ENCODE data around the gene SLC5A10.
"Not testable (repeated sequence)": the region's sequence is repeated elsewhere in the genome, so short reads cannot be mapped to it uniquely, and the experiment has no call there.

SLC5A10 gene

DNA sequence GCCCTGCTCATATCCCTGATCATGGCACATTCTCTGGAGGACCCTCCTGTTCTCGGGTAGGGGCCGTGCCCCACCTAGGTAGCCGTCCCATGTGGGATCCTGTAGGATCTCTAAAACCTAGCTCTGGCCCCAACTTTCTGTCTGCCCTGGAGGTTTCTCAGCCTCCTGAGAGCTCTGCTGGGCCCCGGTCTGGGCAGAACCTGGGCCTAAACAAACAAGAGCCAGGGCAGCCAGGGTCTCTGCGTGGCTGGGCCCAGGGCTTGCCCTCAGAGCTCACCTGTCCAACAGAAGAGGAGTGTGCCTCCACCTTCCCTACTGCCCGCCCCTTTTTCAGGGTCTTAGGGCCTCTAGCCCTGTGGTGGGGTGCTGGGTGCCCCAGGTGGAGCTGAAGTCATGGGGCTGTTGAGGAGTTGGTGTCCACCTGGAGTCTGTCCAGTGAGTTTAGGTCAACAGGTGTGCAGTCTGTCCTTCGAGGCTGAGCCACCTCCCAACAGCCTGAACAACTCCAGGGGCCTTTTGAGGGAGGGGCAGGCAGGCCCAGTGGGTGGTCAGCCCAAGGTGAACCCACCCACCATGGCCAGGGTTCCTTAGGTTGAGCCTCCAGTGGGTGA lies 69.2 kb downstream of the SLC5A10 start:
- not testable (repeated sequence) for DNase-seq

DNA sequence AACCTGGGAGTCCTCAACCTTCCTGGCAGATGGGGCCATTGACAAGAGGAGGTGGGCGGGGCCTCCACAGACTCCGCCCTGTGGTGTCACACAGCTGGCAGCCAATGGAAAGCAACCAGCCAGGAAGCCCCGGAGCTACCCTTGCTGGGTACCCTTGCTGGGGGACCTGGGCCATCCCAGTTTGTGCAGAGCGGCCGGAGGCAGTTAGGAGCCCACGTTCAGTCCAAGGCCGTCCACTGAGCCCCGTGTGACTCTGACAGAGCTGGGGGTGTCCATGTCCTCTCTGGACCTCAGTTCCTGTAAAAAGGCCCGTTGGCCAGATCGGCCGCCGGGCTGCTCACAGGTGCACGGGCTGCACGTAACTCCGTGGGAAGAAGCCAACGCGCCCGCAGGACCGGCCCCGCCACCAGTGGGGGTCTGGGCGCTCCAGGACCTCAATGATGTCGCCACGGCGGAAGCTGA lies 69.7 kb downstream of the SLC5A10 start:
- DNase-seq = peak; percentile 59

DNA sequence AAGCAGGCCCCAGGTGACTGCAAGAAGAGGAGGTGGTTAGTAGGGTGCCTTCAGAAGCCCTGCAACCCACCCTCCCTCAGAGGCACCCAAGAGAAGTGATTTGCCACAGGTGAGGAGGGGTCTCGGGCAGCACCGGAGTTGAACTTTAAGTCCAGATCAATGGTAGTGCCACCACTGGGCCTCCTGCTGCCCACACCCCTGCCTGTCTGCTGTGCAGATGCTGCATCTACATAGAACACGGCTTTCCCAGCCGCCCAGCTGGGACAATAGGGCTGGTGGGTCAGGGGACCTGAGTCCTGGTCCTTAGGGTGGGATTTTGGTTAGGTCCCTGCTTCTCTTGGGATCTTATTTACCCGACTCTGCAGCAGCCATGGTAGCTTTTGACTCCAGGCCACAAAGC lies 70.2 kb downstream of the SLC5A10 start:
- DNase-seq = no peak

DNA sequence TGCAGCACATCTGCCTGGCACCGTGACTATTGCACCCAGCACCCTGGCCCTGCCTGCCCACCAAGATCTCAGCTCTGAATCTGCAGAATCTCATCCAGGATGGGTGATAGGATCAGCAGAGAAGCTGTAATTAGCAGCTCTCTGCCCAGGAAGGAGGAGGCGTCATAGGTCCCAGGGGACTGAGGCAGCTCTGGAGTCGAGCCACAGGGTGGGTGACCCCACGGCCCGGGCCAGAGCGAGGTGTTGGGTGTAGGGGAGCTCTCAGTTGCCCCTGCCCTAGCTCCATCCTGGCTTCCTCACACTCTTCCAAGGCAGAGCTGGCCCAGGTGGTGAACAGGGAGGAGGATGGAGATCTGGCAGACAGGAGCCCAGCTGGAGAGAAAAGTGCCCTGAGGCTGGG lies 70.8 kb downstream of the SLC5A10 start:
- peak; percentile 42 for DNase-seq

DNA sequence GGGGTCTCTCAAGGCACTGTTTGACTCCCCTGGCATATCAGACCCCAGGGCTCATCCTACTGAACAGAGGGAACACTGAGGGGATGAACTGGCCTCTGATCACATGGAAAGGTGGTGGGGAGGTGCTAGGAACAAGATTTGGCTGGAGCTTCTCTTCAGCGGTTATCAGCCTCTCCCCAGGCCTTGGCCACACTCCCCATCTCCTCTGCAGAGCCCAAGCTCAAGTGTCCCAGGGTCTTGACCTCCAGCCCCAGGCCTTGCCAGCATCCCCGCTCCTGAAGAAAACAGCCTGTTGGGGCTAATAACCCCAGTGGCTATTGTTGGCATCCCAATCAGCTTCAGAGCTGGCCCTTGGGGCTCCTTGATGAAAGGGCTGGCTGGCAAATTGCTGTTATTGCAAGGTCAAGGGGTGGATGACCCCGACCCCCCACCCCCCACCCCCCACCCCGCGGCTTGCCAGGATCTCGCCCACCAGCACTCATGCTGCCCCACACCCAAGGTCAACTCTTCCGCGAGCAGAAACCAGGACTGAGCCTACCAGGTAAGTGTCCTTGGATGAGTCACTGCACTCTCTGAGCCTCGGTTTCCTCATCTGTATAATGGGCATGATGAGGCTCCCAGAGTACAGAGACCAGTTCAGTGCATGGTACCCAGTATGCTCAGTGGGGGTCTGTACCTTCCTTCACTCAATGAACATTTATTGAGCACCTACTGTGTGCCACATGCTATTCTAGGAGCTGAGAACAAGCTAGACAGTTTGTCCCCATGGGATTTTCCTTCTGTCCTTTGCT lies 71.4 kb downstream of the SLC5A10 start:
- DNase-seq = no peak

DNA sequence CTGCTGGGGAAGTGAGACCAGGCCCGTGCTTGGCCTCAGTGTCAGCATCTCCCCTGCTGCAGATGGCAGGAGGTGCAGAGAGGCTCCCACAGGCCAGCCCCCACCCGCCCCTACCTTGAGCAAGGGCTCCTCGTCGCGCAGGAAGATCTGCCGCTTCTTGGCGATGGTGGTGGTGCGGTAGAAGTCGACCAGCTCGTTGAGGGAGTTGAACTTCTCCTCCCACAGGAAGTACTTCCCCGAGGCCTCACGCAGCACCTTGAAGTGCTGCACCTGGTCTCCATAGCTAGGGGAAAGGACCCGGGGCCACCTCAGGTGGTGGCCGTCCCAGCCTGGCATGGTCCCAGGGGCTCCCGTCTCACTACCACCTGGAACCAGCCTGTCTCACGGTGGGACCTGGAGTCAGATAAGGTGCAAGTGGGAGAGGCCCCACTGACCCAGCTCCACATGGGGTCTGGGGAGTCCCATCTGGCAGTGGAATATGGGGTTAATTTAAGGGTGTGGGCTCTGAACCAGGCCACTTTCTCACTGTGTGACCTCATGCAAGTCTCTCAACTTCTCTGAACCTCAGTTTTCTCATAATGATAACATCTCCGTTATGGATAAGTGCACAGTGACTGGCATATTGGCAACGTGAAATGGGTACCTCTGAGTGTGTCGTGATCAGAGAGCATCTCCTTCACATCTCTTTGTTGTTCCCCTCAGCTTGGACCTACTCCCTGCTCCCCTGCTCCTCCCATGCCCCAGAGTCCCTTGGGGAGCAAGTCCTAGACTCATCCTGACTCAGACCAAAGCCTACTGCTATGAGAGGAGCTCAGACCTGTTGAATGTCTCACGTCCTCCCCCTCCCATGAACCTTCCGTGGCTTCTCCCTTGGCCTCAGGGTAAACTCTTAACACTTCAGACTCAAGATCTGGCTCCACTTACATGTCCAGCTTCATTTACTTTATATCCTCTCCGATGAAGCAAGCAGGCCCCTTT lies 72.4 kb downstream of the SLC5A10 start:
- DNase-seq = no peak

DNA sequence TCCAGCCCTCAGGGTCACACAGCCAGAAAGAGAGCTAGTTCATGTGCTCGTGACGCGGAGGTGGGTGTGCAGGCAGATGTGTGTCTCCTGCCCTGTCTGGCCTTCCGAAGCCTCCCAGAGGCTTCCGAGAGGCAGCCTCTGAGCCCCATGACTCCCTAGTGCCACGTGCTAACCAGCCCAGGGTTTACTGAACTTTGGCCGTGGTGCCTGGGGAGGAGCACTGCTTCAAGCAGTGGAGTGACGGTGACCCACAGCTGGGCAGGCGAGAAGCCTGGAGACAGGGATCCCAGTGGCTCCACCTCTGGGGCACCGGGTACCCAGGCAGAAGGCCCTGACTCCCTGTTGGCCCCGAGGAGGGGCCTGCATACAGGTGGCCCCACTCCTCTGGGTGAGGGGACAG lies 76.7 kb downstream of the SLC5A10 start:
- DNase-seq = not testable (repeated sequence)

DNA sequence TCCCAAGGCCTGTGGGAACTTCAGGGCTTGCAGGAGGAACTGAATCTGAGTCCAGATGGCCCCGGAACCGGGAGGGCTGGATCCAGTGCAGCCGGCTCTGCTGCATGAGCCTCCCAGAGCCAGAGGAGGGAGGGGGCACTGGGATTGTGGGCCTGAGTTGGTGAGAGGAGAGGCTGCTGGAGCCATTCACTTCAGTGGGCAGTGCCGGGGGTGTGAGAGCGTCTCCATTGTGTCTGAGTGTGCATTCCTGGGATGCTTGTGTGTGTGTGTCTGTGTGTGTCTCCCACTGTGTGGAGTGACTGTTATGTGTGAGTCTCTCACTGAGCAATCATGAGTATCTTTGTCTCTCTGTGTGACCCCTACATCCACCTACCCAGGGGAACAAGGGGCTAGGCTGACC lies 77.8 kb downstream of the SLC5A10 start:
- not testable (repeated sequence) for DNase-seq

DNA sequence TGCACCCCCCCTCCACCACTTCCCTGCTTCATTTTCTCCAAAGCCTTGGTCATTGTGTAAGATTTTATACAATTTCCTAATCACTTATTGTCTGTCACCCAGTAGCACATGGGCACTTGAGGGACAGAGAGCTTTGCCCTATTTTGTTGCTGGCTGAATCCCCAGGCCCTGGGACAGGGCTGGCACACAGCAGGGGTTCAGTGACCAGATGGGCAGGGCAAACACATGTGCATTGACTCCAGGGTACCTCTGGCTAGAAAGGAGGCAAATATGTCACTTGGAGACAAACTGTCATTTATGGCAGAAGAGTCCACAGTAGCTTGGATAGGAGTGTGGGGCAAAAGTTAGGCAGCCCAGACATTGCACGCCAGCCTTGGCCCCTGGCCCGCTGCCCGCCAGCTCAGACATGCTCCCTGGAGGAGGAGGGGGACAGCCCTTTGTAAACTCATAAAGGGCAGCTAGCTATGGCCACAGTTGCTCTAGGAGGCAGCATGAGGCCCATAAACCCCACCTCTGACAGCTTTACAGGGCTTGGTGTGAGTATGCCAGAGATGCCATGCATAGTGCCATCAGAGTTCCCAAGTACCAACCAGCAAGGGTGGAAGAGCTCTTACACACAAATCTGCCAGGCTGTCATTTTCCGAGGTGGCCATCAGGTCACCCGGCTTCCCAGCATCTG lies 78.9 kb downstream of the SLC5A10 start:
- DNase-seq = not testable (repeated sequence)

DNA sequence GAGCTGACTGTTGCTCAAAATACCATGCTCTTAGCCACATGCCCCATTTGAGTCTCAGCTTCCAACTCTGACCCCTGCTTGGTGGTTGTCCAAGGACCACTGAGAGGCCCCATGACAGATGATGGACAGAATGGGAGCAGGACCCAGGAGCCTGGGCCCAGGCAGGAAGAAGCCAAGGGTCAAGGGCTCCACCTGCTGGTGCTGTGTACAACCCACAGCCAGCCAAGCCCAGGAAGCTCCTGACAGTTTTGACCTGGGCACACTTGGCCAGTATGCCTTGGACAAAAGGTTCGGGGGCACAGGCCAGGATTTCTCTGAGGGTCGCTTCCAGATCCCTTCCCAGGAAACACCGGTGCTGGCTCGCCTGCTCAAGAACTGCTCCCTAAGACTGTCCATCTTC lies 79.8 kb downstream of the SLC5A10 start:
- not testable (repeated sequence) for DNase-seq

DNA sequence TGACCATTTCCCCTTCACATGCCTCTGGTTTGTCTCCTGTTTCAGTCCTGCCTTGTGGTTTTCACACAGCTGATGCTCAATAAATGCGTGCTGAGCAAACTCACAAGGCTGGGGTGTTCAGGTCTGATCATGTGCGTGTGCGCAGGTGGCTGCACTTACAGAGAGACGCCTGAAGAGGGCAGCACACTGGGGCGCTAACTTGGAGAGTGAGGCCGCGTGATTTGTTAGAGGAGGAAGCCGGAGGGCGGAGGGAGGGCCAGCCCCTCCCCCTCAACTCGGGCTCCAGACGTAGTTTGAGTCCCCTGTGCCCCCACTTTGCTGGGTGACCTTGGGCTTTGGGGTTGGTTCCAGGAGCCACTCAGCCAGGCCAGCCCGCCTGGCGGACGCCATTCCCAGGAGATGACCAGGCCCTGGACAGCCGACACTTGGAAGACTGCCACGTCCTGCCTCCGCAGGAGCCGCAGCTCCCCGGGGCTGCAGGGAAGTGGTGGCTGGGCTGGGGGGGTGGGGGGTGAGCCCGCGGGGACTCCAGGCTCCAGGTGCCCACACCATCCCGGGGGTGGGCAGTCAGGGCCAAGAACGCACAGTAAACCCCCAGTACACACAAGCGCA lies 80.5 kb downstream of the SLC5A10 start:
- not testable (repeated sequence) for DNase-seq

DNA sequence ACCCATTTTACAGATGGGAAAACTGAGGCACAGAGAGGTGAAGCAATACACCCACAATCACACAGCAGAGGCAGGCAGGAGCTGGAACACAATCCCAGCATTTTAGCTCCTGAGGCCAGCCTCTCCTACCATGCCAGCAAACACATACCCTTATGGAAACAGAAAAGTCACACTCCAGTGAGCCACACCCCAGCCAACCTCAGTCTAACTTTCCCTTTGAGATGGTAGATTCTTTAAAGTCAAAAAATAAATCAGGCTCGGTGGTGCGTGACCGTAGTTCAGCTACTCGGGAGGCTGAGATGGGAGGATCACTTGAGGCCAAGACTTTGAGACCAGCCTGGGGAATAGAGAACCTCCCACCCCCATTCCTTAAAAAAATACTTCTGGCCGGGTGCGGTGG lies 84.2 kb downstream of the SLC5A10 start:
- DNase-seq = not testable (repeated sequence)

DNA sequence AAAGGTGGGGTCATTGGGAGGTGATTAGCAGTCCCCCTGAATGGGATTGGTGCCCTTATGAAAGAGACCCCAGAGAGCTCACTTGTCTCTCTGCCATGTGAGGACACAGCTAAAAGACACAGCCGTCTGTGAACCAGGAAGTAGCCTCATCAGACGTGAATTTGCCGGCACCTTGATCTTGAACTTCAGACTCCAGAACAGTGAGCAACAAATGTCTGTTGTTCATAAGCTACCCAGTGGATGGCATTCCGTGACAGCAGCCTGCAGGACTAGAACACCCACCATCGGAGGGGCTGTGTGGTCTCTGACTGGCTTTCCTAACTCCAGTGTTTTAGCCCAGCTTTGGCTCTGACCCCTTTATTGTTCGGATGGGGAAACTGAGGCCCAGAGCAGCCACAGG lies 85.6 kb downstream of the SLC5A10 start:
- DNase-seq = not testable (repeated sequence)

DNA sequence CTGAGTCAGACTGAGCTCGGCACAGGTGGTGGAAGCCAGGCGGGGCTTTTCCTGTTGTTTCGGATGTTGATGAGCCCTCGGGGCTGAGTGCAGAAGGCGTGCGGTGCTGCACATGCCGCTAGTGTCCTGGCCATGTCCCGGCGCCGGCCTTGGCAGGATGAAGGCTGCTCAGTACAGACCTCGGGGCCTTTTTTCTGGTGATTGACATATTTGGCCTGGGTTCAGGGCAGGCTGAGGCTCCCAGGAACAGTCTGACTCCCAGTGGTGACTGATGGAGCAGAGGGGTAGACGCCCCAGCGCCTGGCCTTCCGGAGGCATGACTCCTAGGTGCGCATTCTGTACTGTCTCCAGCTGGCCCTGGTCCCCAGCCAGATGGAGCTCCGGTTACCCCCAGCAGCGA lies 86.0 kb downstream of the SLC5A10 start:
- DNase-seq = not testable (repeated sequence)

DNA sequence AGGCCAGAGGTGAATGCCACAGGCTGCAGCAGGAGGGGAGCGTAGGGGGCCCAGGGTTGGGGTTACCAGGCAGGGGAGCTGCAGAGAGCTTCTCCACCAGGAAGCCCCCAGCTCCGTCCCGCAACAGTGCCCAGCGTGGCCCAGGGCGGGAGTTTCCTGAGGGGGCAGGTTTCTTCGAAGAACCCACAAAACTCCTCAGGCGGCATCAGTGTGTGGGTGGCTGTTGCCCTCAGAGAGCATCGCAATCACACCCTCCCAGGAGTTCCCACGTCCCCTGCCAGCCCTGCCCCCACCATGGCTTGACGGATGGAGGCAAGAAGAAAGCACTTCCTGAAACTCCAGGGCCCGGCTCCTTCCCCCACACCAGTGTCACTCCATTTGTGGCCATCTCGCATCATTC lies 86.8 kb downstream of the SLC5A10 start:
- DNase-seq = not testable (repeated sequence)

DNA sequence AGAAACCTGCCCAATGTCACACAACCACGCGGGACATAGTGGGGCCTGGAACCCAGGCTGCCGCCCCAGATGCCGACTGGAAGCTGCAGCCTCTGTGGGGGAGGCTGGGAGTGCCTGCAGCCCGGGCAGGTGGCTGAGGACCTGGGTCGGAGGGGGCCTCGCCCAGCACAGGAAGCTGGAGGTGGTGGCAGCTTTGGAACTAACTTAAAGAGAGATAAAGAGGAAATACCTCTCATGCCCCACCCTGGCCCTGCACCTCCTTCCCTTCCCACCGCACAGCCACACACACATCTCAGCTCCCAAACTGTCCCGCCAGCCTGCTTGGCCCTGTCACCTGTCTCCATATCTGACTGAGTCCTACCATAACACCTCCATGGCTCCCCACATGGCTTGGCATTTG lies 88.4 kb downstream of the SLC5A10 start:
- not testable (repeated sequence) for DNase-seq

DNA sequence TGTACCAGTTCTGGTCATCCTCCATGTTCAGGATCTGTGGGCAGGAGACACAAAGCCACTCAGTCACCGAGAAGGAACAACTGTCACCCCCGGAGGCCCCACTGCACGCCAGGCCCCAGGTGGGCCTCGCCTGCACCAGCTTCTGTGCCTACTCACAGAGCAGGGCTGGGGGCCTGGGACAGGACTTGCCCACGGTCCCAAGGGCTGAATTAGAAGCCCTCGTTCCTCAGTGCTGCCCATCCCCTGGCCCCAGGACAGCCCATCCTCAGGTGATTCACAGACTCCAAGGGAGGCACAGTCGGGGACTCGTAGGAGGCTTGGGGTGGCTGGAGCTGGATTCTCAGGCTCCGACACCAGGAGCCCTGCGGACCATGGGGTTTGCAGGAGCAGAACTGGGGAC lies 89.9 kb downstream of the SLC5A10 start:
- DNase-seq = not testable (repeated sequence)

DNA sequence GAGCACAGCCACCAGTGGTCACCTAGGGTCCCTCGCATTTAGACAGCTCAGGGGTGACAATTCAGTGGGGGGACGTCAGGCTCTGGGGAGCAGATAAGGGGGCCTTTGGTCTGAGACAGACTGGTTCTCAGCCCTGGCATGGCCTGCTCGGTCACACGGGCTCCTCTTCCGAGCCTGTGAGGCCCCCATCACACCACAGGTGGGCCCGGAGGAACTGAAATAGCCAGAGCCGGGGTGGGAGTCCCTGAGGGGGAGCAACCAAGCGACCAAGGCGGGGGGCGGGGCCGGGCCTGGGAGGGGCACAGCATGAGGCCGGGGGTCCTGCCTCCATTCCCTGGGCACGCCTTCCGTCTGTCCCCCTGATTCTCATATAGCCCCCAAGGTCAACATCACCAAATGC lies 90.4 kb downstream of the SLC5A10 start:
- DNase-seq = not testable (repeated sequence)

DNA sequence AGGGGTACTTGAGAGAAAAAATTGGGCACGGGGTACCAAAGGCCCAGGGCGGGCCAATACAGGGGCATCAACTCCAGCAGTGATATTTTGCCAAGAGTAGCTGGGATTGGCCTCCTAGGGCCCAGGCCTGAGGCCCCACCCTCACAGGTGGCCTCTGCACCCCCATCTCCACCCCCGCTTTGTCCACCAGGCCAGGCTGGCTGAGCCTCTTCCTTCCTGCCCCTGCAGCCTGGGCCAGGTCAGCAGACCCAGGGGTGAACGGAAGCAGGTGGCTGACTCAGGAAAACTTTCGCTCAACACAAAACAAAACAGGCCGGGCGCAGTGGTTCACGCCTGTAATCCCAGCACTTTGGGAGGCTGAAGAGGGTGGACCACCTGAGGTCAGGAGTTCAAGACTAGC lies 91.1 kb downstream of the SLC5A10 start:
- not testable (repeated sequence) for DNase-seq

DNA sequence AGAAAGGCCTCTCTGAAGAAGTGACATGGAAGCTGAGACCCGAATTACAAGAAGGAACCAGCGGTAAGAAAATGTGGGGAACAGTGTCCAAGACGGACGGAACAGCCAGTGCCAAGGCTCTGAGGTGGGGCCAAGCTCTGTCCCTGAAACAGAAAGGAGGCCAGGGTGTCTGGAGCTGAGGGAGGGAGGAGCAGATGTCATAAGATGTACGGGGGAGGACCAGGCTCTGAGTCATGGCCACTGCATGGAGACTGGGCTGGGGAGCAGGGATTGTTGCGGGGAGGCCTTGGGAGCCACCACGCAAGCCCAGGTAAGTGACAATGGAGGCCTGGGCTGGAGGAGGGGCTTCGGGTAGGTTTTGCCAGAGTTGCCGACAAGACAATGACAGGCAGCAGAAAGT lies 92.7 kb downstream of the SLC5A10 start:
- not testable (repeated sequence) for DNase-seq

DNA sequence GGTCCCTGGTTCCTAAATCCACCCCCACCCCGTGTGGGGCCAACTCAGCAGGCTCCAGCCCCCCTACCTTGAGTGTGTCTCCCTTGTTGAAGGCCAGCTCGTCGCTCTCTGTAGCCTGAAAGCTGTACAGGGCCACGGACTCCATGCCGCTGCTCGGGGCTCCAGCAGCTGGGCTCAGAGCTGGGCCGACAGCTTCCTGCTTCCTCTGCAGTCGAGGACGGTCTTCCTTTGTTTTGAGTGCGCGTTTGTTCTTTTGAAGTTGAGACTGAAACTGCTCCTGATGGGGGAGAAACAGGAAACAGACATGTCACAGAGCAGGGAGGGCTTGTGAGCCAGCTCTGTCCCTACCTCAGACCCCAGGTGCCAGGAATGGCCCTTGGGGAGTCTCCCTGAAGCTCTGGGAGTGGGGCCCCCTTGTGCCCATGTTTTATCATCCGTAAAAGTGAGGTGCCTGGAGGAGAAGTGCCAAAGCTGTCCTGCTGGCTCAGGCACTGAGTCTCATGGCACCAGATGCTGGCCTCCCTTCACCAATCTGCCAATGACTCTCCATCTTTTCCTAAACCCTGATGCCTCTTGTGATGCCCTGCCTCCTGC lies 94.9 kb downstream of the SLC5A10 start, which contains the start of gene GRAP:
Gene GRAP, minus strand, starts transcription at position 176 of the 594 bp plus-strand sequence. Its CDS starts 31 bp downstream, at position 145.
- DNase-seq = not testable (repeated sequence)

Measured in NCI-H82 (cell line).